Neural progenitor cell (in vitro differentiated cells): ENCODE data around the gene NTF3.

Experiments used
- EZH2 ChIP-seq: fragments of 200-600 bp; sonication (generic); IDR thresholded peaks from 2 replicates; pipeline ENCODE4 v1.6.1; 2017; ENCODE audit warnings: antibody characterized with exemption, mild to moderate bottlenecking, moderate library complexity
- EZH2phosphoT487 ChIP-seq: fragments of 200-600 bp; sonication (generic); IDR thresholded peaks from 2 replicates; pipeline ENCODE4 v1.6.1; 2017; ENCODE audit warnings: antibody characterized with exemption

GRCh38 chr12:5392961-5393360 lies 38.9 kb upstream of the NTF3 start:
- TF ChIP-seq EZH2, result no peak
- no peak for TF ChIP-seq EZH2phosphoT487
